IMR-90 (cell line): ENCODE measurements around the gene SLC30A10. TPM values are rescaled to one million over a fixed set of nuclear protein-coding genes. Genes with fewer than 3 reads are reported as not detected.

Source experiments
- ATAC-seq: fragments of 200-7000 bp; cut with Tn5 transposase; 2 replicates; pipeline ENCODE4 v1.9.1; 2020; ENCODE audit warnings: low read depth, mild to moderate bottlenecking, moderate library complexity
- BruUV-seq: library from RNA; stranded (reverse); fragments of 400-500 nt; replicated peaks from 2 replicates; lab custom pipeline; 2021; lab: Mats Ljungman, UMichigan
- CTCF ChIA-PET: fragments of 300-600 bp; formaldehyde crosslinking; extraction: SDS; loops from one replicate; lab custom pipeline; 2021; ENCODE audit warnings: antibody characterized with exemption; lab: Yijun Ruan, JAX
- POLR2A ChIA-PET: fragments of 300-600 bp; sonication (Branson Sonifier 250); formaldehyde crosslinking; loops from one replicate; lab custom pipeline; 2022; ENCODE audit warnings: antibody characterized with exemption; ENCODE audit not compliant: unreplicated experiment; lab: Charles Lee
- DNase-seq: peaks from one replicate; pipeline ENCODE4 v3.0.0; 2013
- H2AFZ ChIP-seq: replicated peaks from 2 replicates; pipeline ENCODE3; 2013; ENCODE audit warnings: low read length, mild to moderate bottlenecking; ENCODE audit not compliant: poor library complexity
- H2AK5ac ChIP-seq: 2 replicates; pipeline ENCODE4 v1.6.1; 2013; ENCODE audit warnings: low read depth, low read length, inconsistent platforms
- H2AK9ac ChIP-seq: replicated peaks from 2 replicates; pipeline ENCODE3; 2013; ENCODE audit warnings: mild to moderate bottlenecking, low read depth, low read length, moderate library complexity; ENCODE audit not compliant: poor library complexity
- H2BK120ac ChIP-seq: 2 replicates; pipeline ENCODE4 v1.6.1; 2013; ENCODE audit warnings: low read depth, low read length, inconsistent platforms
- H2BK15ac ChIP-seq: 3 replicates; pipeline ENCODE4 v1.6.1; 2013; ENCODE audit warnings: low read depth, low read length, inconsistent platforms
- H2BK20ac ChIP-seq: 2 replicates; pipeline ENCODE4 v1.6.1; 2013; ENCODE audit warnings: low read depth, mild to moderate bottlenecking, inconsistent platforms, low read length, moderate library complexity
- H2BK5ac ChIP-seq: 2 replicates; pipeline ENCODE4 v1.6.1; 2013; ENCODE audit warnings: mild to moderate bottlenecking, low read depth, low read length, inconsistent platforms; ENCODE audit not compliant: poor library complexity, severe bottlenecking
- H3K14ac ChIP-seq: replicated peaks from 2 replicates; pipeline ENCODE4 v1.6.1; 2013; ENCODE audit warnings: low read depth, low read length, inconsistent platforms
- H3K18ac ChIP-seq: 2 replicates; pipeline ENCODE4 v1.6.1; 2013; ENCODE audit warnings: low read depth, low read length, control low read depth
- H3K23ac ChIP-seq: 2 replicates; pipeline ENCODE4 v1.6.1; 2013; ENCODE audit warnings: low read depth, low read length, inconsistent platforms
- H3K27ac ChIP-seq: 2 replicates; pipeline ENCODE4 v1.5.1; 2013; ENCODE audit warnings: mild to moderate bottlenecking, control low read depth, low read length; ENCODE audit not compliant: insufficient read depth
- H3K27me3 ChIP-seq: 2 replicates; pipeline ENCODE4 v1.6.1; 2013; ENCODE audit warnings: low read length; ENCODE audit not compliant: control insufficient read depth, insufficient read depth
- H3K36me3 ChIP-seq: 2 replicates; pipeline ENCODE4 v1.6.1; 2013; ENCODE audit warnings: low read length, mixed read lengths; ENCODE audit not compliant: control insufficient read depth, insufficient read depth
- H3K4ac ChIP-seq: 2 replicates; pipeline ENCODE4 v1.6.1; 2013; ENCODE audit warnings: low read depth, low read length, inconsistent platforms
- H3K4me1 ChIP-seq: 2 replicates; pipeline ENCODE4 v1.6.1; 2013; ENCODE audit warnings: low read length, mixed read lengths; ENCODE audit not compliant: control insufficient read depth, insufficient read depth
- H3K4me2 ChIP-seq: 2 replicates; pipeline ENCODE4 v1.6.1; 2013; ENCODE audit warnings: low read depth, mild to moderate bottlenecking, control low read depth, low read length, moderate library complexity
- H3K4me3 ChIP-seq: 2 replicates; pipeline ENCODE4 v1.5.1; 2013; ENCODE audit warnings: low read depth, mild to moderate bottlenecking, control low read depth, low read length, moderate library complexity; ENCODE audit not compliant: insufficient read depth
- H3K56ac ChIP-seq: 2 replicates; pipeline ENCODE4 v1.6.1; 2013; ENCODE audit warnings: low read length, inconsistent platforms; ENCODE audit not compliant: insufficient read depth; ENCODE audit errors: extremely low read depth
- H3K79me1 ChIP-seq, 2 experiments: 2 replicates each; pipeline ENCODE4 v1.6.1; 2013; ENCODE audit warnings: low read length in 2 of 2, inconsistent platforms in 1 of 2, low read depth in 1 of 2
- H3K9ac ChIP-seq: 2 replicates; pipeline ENCODE4 v1.6.1; 2013; ENCODE audit warnings: low read depth, low read length, control low read depth
- H3K9me1 ChIP-seq: 2 replicates; pipeline ENCODE4 v1.6.1; 2013; ENCODE audit warnings: low read length, inconsistent platforms; ENCODE audit not compliant: insufficient read depth
- H3K9me3 ChIP-seq: 2 replicates; pipeline ENCODE4 v1.6.1; 2013; ENCODE audit warnings: low read length; ENCODE audit not compliant: control insufficient read depth, insufficient read depth
- H4K20me1 ChIP-seq: 2 replicates; pipeline ENCODE4 v1.6.1; 2013; ENCODE audit warnings: low read length, inconsistent platforms; ENCODE audit not compliant: insufficient read depth
- H4K5ac ChIP-seq: 2 replicates; pipeline ENCODE4 v1.6.1; 2013; ENCODE audit warnings: mild to moderate bottlenecking, low read depth, low read length, control low read depth
- H4K8ac ChIP-seq, 2 experiments: 2 replicates each; pipeline ENCODE4 v1.6.1; 2013; ENCODE audit warnings: low read depth in 2 of 2, low read length in 2 of 2, control low read depth in 1 of 2, inconsistent platforms in 1 of 2
- H4K91ac ChIP-seq: 2 replicates; pipeline ENCODE4 v1.6.1; 2013; ENCODE audit warnings: low read depth, low read length, inconsistent platforms; ENCODE audit not compliant: insufficient read depth
- CTCF ChIP-seq: conservative IDR thresholded peaks from 2 replicates; pipeline ENCODE4 v1.5.1; 2012; ENCODE audit warnings: mild to moderate bottlenecking, low read depth, low read length, improper control_type of control experiment
- RAD21 ChIP-seq: IDR thresholded peaks from 2 replicates; pipeline ENCODE4 v1.6.1; 2012; ENCODE audit warnings: low read length, improper control_type of control experiment
- RFX5 ChIP-seq: IDR thresholded peaks from 2 replicates; pipeline ENCODE4 v1.8.0; 2012; ENCODE audit warnings: low read depth, mild to moderate bottlenecking, low read length, moderate library complexity
- USF2 ChIP-seq: fragments of 150-350 bp; IDR thresholded peaks from 2 replicates; pipeline ENCODE4 v1.6.1; 2017; ENCODE audit warnings: mild to moderate bottlenecking, antibody characterized with exemption, low read length, low read depth
- WGBS, 2 experiments: methylation state at CpG; one replicate each; pipeline versions ENCODE4 v1.1.5 to v1.1.7; 2013; ENCODE audit warnings: missing lambda C conversion rate in 2 of 2; ENCODE audit not compliant: insufficient read length in 1 of 2; ENCODE audit errors: extremely low coverage in 2 of 2; 5-methylcytosine and 5-hydroxymethylcytosine counted together
- dilution Hi-C: fragments of 300-500 bp; cut with HindIII; formaldehyde crosslinking; loops from one replicate; pipeline ENCODE4 v1.14.3; 2018; ENCODE audit warnings: low sequenced_read_pairs; ENCODE audit not compliant: unreplicated experiment
- in situ Hi-C: fragments of 300-500 bp; cut with MboI; formaldehyde crosslinking; loops from 3 replicates; pipeline ENCODE4 v1.14.3; 2019; ENCODE audit warnings: low sequenced_read_pairs, inconsistent platforms, mixed read lengths
- intact Hi-C: fragments of 100-400 bp; cut with micrococcal nuclease; formaldehyde crosslinking; loops from 2 replicates; pipeline ENCODE4 v1.10.0; 2022
- polyA plus RNA-seq, 3 experiments: library from polyadenylated mRNA; depleted of rRNA; stranded (reverse); fragments of >200 nt; gene quantifications; 2 replicates each; pipeline ENCODE4 v1.2.3, GENCODE V29; 2012; ENCODE audit warnings: low replicate concordance in 1 of 3
- total RNA-seq: library from RNA; depleted of rRNA; stranded (reverse); fragments of >200 nt; gene quantifications from 2 replicates; pipeline ENCODE4 v1.2.3, GENCODE V29; 2012

Gene SLC30A10
- total and polyA plus RNA-seq, 2 of the 4 experiments (the other 2 are of a cell fraction): not detected

- no peak overlapping the region for H3K4me2 ChIP-seq
- BruUV-seq: no TSS peak
- 62% methylated on average over 2 of the region's 6 CpGs; no CpG with 5 or more reads in 1 of the 2 experiments for WGBS, 2 experiments
These were observed 25.7 kb upstream of the SLC30A10 start for GRCh38 chr1:219954052-219954451.

More at GRCh38 chr1:219954052-219954451, 25.7 kb upstream of the SLC30A10 start:
- H3K4ac ChIP-seq: no peak overlapping the region
- ChIA-PET POLR2A (no interaction called here), CTCF (interaction anchor here (0.6 kb wide), 1 partner anchor 25 kb away, joined by 3 read pairs; no protein-coding TSS in a partner anchor)
- H3K27ac ChIP-seq: no peak overlapping the region
- H2BK20ac ChIP-seq: no peak overlapping the region
- H3K4me3 ChIP-seq: no peak overlapping the region
- dilution Hi-C loops (no loop called here), intact Hi-C loops (no loop called here), in situ Hi-C loops (no loop called here)
- H2AK5ac ChIP-seq: no peak overlapping the region
- H3K27me3 ChIP-seq: no peaks in the 10 kb centered on the region
- no peak overlapping the region for H3K14ac ChIP-seq
- no peak overlapping the region for H3K23ac ChIP-seq
- H2BK5ac ChIP-seq: no peak overlapping the region
- H3K18ac ChIP-seq: no peak overlapping the region
- no peaks in the 10 kb centered on the region for H3K79me1 ChIP-seq
- H4K8ac ChIP-seq: no peak overlapping the region
- H4K91ac ChIP-seq: no peak overlapping the region
- no peak overlapping the region for H2BK120ac ChIP-seq
- no peak overlapping the region for H2AK9ac ChIP-seq
- no peaks in the 10 kb centered on the region for H3K4me1 ChIP-seq
- H2BK15ac ChIP-seq: no peak overlapping the region
- DNase-seq (no peak), ATAC-seq (no peak)
- TF ChIP-seq USF2: no peak
- TF ChIP-seq CTCF: no peak
- no peak for TF ChIP-seq RAD21
- TF ChIP-seq RFX5: no peak
- H3K9me1 ChIP-seq: no peaks in the 10 kb centered on the region
- no peaks in the 10 kb centered on the region for H4K20me1 ChIP-seq
- H3K36me3 ChIP-seq: no peaks in the 10 kb centered on the region
- no peak overlapping the region for H3K56ac ChIP-seq
- no peak overlapping the region for H4K5ac ChIP-seq
- no peak overlapping the region for H2AFZ ChIP-seq
- no peaks in the 10 kb centered on the region for H3K9me3 ChIP-seq
- no peak overlapping the region for H3K9ac ChIP-seq
